Large intestine (tissue), 3 donors: ENCODE measurements around the gene BANF2. TPM values are rescaled to one million over a fixed set of nuclear protein-coding genes. Genes with fewer than 3 reads are reported as not detected.

Experiments
- DNase-seq, 2 donors: peaks; one replicate each; pipeline versions ENCODE4 v3.0.0 to v3.0.0-alpha.2; 2013
- H3K27ac ChIP-seq: one replicate; pipeline ENCODE4 v1.5.1; 2013; ENCODE audit warnings: low read length
- H3K27me3 ChIP-seq: 2 replicates; pipeline ENCODE4 v1.6.1; 2013; ENCODE audit warnings: low read length; ENCODE audit not compliant: control insufficient read depth, insufficient read depth
- H3K36me3 ChIP-seq: 2 replicates; pipeline ENCODE4 v1.6.1; 2013; ENCODE audit warnings: low read length; ENCODE audit not compliant: control insufficient read depth, insufficient read depth
- H3K4me1 ChIP-seq: one replicate; pipeline ENCODE4 v1.6.1; 2013; ENCODE audit warnings: low read length; ENCODE audit not compliant: control insufficient read depth, insufficient read depth
- H3K4me3 ChIP-seq: one replicate; pipeline ENCODE4 v1.5.1; 2013; ENCODE audit warnings: low read length
- H3K9me3 ChIP-seq: one replicate; pipeline ENCODE4 v1.6.1; 2013; ENCODE audit warnings: mild to moderate bottlenecking, low read depth, low read length, moderate library complexity; ENCODE audit not compliant: control insufficient read depth
- WGBS: methylation state at CpG from one replicate; pipeline ENCODE4 v1.1.5; 2013; ENCODE audit warnings: low lambda C conversion rate; ENCODE audit not compliant: insufficient coverage; 5-methylcytosine and 5-hydroxymethylcytosine counted together
- polyA plus RNA-seq: library from polyadenylated mRNA; unstranded; fragments of 120-200 nt; gene quantifications from one replicate; pipeline ENCODE4 v1.2.1, GENCODE V29; 2013

Gene BANF2
- polyA plus RNA-seq, 1 donor = not detected

DNA sequence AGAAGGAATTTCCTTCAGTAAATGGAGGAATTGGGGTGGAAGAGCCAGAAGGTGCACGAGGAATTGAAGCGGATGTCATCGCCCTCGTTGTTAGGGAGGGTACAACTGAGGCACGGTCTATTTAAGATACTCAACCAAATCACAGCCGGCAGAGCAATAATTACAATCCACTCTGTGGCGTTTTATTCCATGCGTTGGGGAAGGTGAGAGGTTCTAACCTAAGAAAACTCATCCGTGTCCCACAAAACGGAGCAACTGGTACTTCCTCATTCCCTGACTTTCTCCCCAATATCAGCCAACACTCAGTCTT lies 16.9 kb upstream of the BANF2 start:
- WGBS = 20% methylated on average over 1 of the region's 10 CpGs
- peaks cover 46% of the 10 kb centered on the region for H3K4me1 ChIP-seq
- H3K4me3 ChIP-seq = peak overlapping the region; percentile 65
- H3K9me3 ChIP-seq = peaks cover 4% of the 10 kb centered on the region
- no peaks in the 10 kb centered on the region for H3K27me3 ChIP-seq
- peaks cover 20% of the 10 kb centered on the region for H3K36me3 ChIP-seq
- no peak for DNase-seq
- H3K27ac ChIP-seq = peak overlapping the region; percentile 88

DNA sequence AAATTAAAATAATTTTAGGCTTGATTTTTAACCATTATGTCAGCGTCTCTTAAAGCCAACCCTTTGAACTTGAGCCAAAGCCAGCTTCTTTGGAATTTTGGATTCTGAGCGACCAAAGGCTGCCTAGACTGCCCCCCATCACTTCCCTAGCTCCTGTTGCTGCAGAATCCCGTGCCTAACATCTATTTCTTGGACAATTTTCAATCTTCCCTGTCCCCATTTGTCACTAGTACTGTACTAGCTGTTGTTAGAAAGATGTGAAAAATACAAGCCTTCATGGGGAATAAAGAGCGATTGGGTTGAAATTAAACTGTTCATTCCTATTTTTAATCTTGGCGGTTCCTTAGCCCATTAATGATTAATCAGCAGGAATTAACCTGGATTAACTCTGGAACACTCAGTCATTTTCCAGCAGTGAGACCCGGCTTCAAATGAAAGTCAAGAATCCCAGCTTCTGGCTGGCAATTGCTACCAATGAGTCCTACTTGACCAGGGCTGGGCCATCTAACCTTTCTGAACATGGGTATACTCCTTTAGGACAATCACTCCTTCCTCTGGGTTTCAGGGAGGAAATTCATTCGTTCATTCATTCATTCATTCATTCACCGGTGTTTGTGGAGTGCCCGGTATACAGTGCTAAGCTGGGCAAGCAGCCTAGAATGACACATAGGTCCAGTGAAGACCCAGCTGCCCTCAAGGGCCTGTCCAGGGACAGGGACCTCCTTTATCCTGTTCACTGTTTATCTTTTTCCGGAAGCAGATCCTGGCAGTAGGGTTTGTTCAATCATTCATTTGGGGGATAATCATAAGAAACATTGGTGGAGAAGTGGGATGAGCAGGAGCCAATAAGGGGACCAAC lies 16.3 kb upstream of the BANF2 start:
- Histone ChIP-seq H3K27ac (peak overlapping the region; percentile 88), H3K36me3 (peaks cover 14% of the 10 kb centered on the region), H3K4me3 (no peak overlapping the region), H3K27me3 (no peaks in the 10 kb centered on the region), H3K4me1 (peaks cover 42% of the 10 kb centered on the region), H3K9me3 (peaks cover 4% of the 10 kb centered on the region)
- WGBS = 41% methylated on average over 4 of the region's 10 CpGs
- peak in 1 of 2 donors; percentile 14 for DNase-seq

DNA sequence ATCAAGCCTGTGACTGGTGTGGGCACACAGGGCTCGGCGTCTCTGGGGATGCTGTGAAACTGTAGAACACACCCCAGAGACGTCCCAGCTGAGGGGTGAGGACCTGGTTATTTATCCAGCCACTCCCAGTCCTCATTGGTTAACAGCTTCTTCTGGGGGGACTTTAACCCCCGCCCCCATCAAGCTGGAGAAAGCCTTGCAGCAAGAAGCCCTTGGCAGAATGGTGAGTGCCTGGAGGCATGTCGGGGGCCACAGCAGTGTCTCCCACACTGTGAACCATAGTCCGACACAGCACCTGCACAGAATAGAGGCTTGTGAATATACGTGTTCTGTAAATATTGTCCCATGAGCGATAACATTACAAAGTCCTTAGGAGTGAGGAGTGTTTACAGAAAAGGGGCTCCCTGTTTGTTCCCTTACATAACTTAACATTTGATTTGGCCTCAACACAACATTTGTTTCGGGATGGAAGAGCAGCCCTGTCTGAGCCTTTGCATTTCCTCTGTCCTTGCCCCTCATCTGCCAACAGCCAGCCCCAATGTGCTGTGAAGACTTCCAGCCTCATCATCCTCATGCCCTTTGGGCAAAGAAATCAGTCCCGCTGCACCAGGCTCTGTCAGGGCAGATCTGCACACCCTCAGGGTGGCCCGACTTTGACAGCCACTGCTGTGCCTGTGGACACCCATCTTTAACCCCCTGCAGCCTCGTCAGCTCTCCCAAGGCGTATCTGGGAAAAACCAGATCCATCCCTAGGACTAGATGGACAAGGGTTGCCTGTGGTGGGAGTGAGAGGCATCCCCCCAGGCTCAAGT lies 15.5 kb upstream of the BANF2 start:
- peaks cover 5% of the 10 kb centered on the region for H3K36me3 ChIP-seq
- DNase-seq = peak in 1 of 2 donors; percentile 79
- WGBS = no CpG with 5 or more reads among the region's 13 CpGs
- H3K4me3 ChIP-seq = no peak overlapping the region
- H3K27me3 ChIP-seq = no peaks in the 10 kb centered on the region
- peaks cover 4% of the 10 kb centered on the region for H3K9me3 ChIP-seq
- peaks cover 34% of the 10 kb centered on the region for H3K4me1 ChIP-seq
- peak overlapping the region; percentile 58 for H3K27ac ChIP-seq

DNA sequence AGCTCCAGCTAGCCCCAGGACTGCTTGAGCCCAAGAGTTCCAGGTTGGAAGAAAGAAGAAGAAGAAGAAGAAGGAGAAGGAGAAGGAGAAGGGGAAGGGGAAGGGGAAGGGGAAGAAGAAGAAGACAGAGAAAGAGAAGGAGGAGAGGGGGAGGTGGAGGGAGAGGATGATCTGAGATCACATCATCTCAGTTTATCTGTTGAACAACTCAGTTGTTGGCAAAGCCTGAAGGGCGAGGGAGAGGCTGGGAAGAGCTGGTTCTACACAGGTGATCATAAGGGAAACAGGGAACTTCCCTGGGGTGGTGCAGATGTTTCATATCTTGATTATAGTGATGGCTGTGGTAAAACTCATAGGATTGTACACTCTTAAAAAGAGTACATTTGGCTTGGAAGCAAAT lies 14.6 kb upstream of the BANF2 start:
- H3K9me3 ChIP-seq = peaks cover 4% of the 10 kb centered on the region
- no peak overlapping the region for H3K27ac ChIP-seq
- WGBS = no CpG with 5 or more reads among the region's 1 CpG
- peaks cover 26% of the 10 kb centered on the region for H3K4me1 ChIP-seq
- H3K27me3 ChIP-seq = no peaks in the 10 kb centered on the region
- no peaks in the 10 kb centered on the region for H3K36me3 ChIP-seq
- DNase-seq = no peak
- no peak overlapping the region for H3K4me3 ChIP-seq

DNA sequence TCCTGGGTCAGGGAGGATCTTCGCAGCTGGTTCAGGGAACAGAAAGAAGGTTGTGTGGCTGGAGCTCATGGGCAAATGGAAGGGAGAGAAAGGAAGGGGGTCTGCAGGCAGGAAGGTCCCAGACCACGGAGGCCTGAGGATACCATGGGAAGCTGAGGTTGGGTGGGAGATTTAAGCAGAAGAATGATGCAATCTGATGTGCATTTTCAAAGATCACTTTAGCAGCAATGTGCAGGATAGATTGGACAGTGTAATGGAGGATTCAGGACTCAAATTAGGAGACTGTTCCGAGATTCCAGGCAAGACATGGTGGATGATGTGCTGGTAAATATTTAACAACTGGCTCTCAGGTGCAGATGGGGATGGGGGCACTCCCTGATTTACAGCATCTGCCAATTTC lies 12.0 kb upstream of the BANF2 start:
- no CpG with 5 or more reads among the region's 3 CpGs for WGBS
- Histone ChIP-seq H3K27me3 (no peaks in the 10 kb centered on the region), H3K27ac (no peak overlapping the region), H3K9me3 (peaks cover 4% of the 10 kb centered on the region), H3K36me3 (no peaks in the 10 kb centered on the region), H3K4me3 (no peak overlapping the region), H3K4me1 (peaks cover 22% of the 10 kb centered on the region)
- no peak for DNase-seq

DNA sequence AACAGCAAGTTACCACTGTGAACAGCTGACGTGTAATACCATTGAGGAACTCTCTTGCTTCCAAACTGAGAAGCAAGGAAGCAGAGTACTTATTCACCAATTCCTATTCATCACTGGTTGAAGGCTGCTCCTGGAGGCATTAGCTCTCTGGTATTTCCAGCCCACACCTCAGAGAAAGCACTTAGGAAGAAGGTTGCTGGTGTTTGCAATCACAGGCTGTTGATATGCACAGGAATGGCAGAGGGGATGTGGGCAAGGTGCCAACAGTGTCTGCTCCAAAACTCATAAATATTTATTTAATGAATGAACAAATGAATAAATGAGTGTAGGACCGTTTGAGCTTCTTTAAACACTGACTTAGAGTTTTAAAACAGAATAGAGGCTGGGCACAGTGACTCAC lies 10.8 kb upstream of the BANF2 start:
- Histone ChIP-seq H3K9me3 (peaks cover 4% of the 10 kb centered on the region), H3K27me3 (no peaks in the 10 kb centered on the region), H3K27ac (no peak overlapping the region), H3K4me3 (no peak overlapping the region), H3K4me1 (peaks cover 10% of the 10 kb centered on the region), H3K36me3 (no peaks in the 10 kb centered on the region)
- WGBS = no CpG with 5 or more reads among the region's 2 CpGs
- DNase-seq = peak; percentile 15 to 30

DNA sequence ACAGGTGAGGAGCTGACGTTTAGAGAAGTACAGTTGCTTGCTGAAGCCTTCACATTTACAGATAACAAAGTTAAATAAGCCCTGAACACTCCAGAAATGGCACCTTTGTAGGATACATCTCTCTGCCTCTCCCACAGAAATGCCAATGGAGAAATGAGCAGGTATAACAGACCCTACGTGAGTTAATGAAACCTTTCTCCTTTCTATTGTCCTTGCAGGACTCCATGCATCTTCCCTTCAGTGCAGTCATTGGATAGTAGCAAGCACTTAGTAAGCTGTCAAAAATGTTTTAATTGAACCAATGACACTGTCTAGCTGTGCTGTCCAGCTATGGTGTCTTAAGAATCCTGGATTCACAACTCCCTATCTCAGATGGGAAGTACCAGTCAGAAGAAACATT lies 9.6 kb upstream of the BANF2 start:
- DNase-seq = no peak
- H3K27ac ChIP-seq = no peak overlapping the region
- H3K9me3 ChIP-seq = peaks cover 4% of the 10 kb centered on the region
- H3K36me3 ChIP-seq = no peaks in the 10 kb centered on the region
- no peak overlapping the region for H3K4me3 ChIP-seq
- H3K4me1 ChIP-seq = no peaks in the 10 kb centered on the region
- no peaks in the 10 kb centered on the region for H3K27me3 ChIP-seq
- 43% methylated on average over 1 of the region's 2 CpGs for WGBS

DNA sequence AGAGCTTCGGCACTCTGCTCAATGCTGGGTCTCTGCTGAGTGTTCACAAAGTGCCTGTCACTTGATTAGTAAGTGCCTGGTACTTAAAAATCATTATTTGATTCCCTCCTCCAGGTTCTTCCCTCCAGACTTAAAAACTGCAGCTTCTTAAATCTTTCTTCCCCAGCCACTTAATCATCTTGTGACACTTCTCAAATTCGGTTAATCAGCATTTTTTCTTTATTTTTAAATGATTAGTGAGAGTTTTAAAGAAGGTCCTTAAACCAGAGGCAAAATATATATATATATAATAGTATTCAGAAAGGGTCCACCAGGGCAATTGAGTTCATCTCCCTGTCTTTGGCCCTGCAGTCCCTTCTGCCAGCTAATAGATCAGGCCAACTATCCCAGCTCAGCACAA lies 8.0 kb upstream of the BANF2 start:
- no peak for DNase-seq
- H3K36me3 ChIP-seq = no peaks in the 10 kb centered on the region
- H3K27me3 ChIP-seq = no peaks in the 10 kb centered on the region
- no peak overlapping the region for H3K27ac ChIP-seq
- H3K4me1 ChIP-seq = no peaks in the 10 kb centered on the region
- 88% methylated on average over 1 of the region's 2 CpGs for WGBS
- peaks cover 4% of the 10 kb centered on the region for H3K9me3 ChIP-seq
- H3K4me3 ChIP-seq = no peak overlapping the region

DNA sequence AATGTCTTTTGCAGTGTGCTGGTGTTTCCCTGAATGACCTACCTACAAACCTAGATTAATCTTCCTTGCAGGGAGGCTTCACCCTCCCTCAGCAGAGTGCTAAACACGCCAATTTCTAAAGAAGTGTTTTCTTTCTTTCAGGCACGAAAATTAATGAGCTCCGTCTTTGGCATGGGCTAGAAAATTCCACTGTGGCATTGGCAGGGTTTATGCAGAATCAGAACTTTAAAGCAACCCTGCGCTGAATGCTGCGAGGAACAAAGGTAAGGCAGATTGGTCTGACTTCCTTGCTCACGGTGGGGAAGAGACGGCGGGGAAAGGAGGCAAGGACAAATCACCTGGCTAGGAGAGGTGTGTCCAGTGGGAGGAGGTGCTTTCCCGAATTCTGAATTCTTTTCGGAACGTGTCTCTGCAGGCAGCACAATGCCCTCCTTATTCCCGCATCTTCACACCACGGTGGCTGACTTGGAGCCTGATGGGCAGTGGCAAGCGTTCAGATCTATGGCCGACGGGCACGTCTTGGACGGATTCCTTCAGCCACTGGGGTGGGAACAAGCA lies 6.2 kb upstream of the BANF2 start:
- Histone ChIP-seq H3K27me3 (no peaks in the 10 kb centered on the region), H3K9me3 (no peaks in the 10 kb centered on the region), H3K36me3 (no peaks in the 10 kb centered on the region), H3K4me1 (peaks cover 4% of the 10 kb centered on the region), H3K4me3 (no peak overlapping the region), H3K27ac (no peak overlapping the region)
- no peak for DNase-seq
- WGBS = 100% methylated on average over 1 of the region's 18 CpGs

DNA sequence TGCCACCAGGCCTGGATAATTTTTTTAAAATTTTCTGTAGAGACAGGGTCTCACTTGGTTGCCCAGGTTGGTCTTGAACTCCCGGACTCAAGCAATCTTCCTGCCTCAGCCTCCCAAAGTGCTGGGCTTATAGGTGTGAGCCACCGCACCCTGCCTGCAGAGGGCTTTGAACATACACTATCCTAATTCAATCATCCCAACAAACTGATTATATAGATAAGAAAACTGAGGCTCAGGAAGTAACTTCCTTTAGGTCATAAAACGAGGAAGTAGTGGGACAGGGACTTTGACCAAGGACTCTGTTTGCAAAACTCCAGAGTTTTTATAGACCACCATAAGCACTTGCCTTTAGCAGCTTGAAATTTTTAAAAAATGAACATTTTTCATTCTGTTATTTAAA lies 5.0 kb upstream of the BANF2 start:
- no peak for DNase-seq
- WGBS = no CpG with 5 or more reads among the region's 3 CpGs
- no peak overlapping the region for H3K4me3 ChIP-seq
- no peaks in the 10 kb centered on the region for H3K9me3 ChIP-seq
- H3K27me3 ChIP-seq = no peaks in the 10 kb centered on the region
- no peak overlapping the region for H3K27ac ChIP-seq
- H3K36me3 ChIP-seq = no peaks in the 10 kb centered on the region
- peaks cover 16% of the 10 kb centered on the region for H3K4me1 ChIP-seq
